GM19351 (cell line): ENCODE results near the gene USP12.

ENCODE experiments used
- ATAC-seq: cut with Tn5 transposase; IDR thresholded peaks from one replicate; pipeline ENCODE4 v1.9.1; 2021; ENCODE audit warnings: mild to moderate bottlenecking, moderate library complexity; ENCODE audit not compliant: unreplicated experiment

USP12 gene

GRCh38 chr13:27040826-27041108 is 130.8 kb downstream of the USP12 start:
- ATAC-seq: no peak

- ATAC-seq: no peak
Observed at GRCh38 chr13:27039171-27039701, 132.4 kb downstream of the USP12 start.

GRCh38 chr13:27038323-27038722 is 133.3 kb downstream of the USP12 start:
- no peak for ATAC-seq

- no peak for ATAC-seq
Observed at GRCh38 chr13:27037571-27037970, 134.0 kb downstream of the USP12 start.

GRCh38 chr13:27037171-27037570 is 134.4 kb downstream of the USP12 start:
- no peak for ATAC-seq

GRCh38 chr13:27036236-27036981 is 135.2 kb downstream of the USP12 start:
- no peak for ATAC-seq

- no peak for ATAC-seq
Observed at GRCh38 chr13:27035892-27036235, 135.7 kb downstream of the USP12 start.

GRCh38 chr13:27034678-27035111 is 136.9 kb downstream of the USP12 start:
- ATAC-seq: no peak

GRCh38 chr13:27028683-27029480 is 142.7 kb downstream of the USP12 start:
- no peak for ATAC-seq

- ATAC-seq: no peak
Observed at GRCh38 chr13:27027086-27027667, 144.4 kb downstream of the USP12 start.

GRCh38 chr13:27026396-27026795 is 145.2 kb downstream of the USP12 start:
- ATAC-seq: no peak

- no peak for ATAC-seq
Observed at GRCh38 chr13:27024776-27025492, 146.7 kb downstream of the USP12 start.

GRCh38 chr13:27024074-27024461 is 147.5 kb downstream of the USP12 start:
- no peak for ATAC-seq

GRCh38 chr13:27023385-27024073 is 148.1 kb downstream of the USP12 start:
- no peak for ATAC-seq

GRCh38 chr13:27022571-27023311 is 148.9 kb downstream of the USP12 start:
- no peak for ATAC-seq

- no peak for ATAC-seq
Observed at GRCh38 chr13:27020415-27020814, 151.2 kb downstream of the USP12 start.

GRCh38 chr13:27018882-27019281 is 152.7 kb downstream of the USP12 start:
- ATAC-seq: no peak

GRCh38 chr13:27018344-27018861 is 153.2 kb downstream of the USP12 start:
- no peak for ATAC-seq

GRCh38 chr13:27016875-27017274 is 154.7 kb downstream of the USP12 start:
- no peak for ATAC-seq
